Measurements from ENCODE around the gene CADPS2.

The CADPS2 gene

GRCh38 chr7:122764020-122764419, 122.2 kb downstream of the CADPS2 start:
- no peak overlapping the region for H4K91ac ChIP-seq (ENCODE audit: low read depth, low read length, poor library complexity)
- no CpG with 5 or more reads among the region's 2 CpGs for WGBS, 2 donors (ENCODE audit: extremely low coverage in 2 of 2, insufficient read length in 2 of 2, insufficient replicate concordance in 1 of 2)
- H3K18ac ChIP-seq (ENCODE audit: low read length): no peak overlapping the region
- H2BK12ac ChIP-seq (ENCODE audit: low read length): no peak overlapping the region
- H3K27ac ChIP-seq (replicated peaks; ENCODE audit: low read length): no peak overlapping the region
- DNase-seq (ENCODE audit: low spot score): no peak
- no peaks in the 10 kb centered on the region for H3K36me3 ChIP-seq (replicated peaks in 1 of 2; ENCODE audit: control insufficient read depth in 2 of 2, insufficient read depth in 2 of 2, low read length in 2 of 2)
- no peak overlapping the region for H3K14ac ChIP-seq (ENCODE audit: low read length)
- H3K27me3 ChIP-seq (ENCODE audit: control insufficient read depth in 3 of 3, insufficient read depth in 3 of 3, low read depth in 1 of 3, low read length in 3 of 3): no peaks in the 10 kb centered on the region
- H3K9ac ChIP-seq (ENCODE audit: low read depth, low read length, poor library complexity): no peak overlapping the region
- no peak overlapping the region for H2BK120ac ChIP-seq (ENCODE audit: low read depth, low read length)
- no peak overlapping the region for H4K8ac ChIP-seq (ENCODE audit: low read depth, low read length)
- no peak overlapping the region for H2BK15ac ChIP-seq (ENCODE audit: low read length)
- H3K4me3 ChIP-seq (ENCODE audit: low read length in 2 of 2): no peak overlapping the region
- no peak overlapping the region for H2AFZ ChIP-seq (ENCODE audit: low read length)
- H3K9me3 ChIP-seq (replicated peaks in 1 of 2; ENCODE audit: control insufficient read depth in 2 of 2, insufficient read depth in 1 of 2, low read depth in 1 of 2, low read length in 2 of 2): no peaks in the 10 kb centered on the region
- no peak overlapping the region for H3K23ac ChIP-seq (ENCODE audit: low read depth, low read length, poor library complexity)
- no peak overlapping the region for H3K4me2 ChIP-seq (ENCODE audit: insufficient read depth, low read length, poor library complexity, severe bottlenecking)
- H2BK5ac ChIP-seq (ENCODE audit: low read length): no peak overlapping the region
- peaks cover 0 to 4% of the 10 kb centered on the region in 2 donors for H3K4me1 ChIP-seq (ENCODE audit: control insufficient read depth in 2 of 2, insufficient read depth in 1 of 2, low read depth in 1 of 2, low read length in 2 of 2)
- H3K4ac ChIP-seq (ENCODE audit: low read length): no peak overlapping the region
- no peaks in the 10 kb centered on the region for H3K79me1 ChIP-seq (ENCODE audit: low read depth, low read length)
- no peak overlapping the region for H2AK5ac ChIP-seq (ENCODE audit: low read depth, low read length)

- Histone ChIP-seq H2AK5ac (ENCODE audit: low read depth, low read length) (no peak overlapping the region), H3K79me1 (ENCODE audit: low read depth, low read length) (no peaks in the 10 kb centered on the region), H3K4ac (ENCODE audit: low read length) (no peak overlapping the region), H2BK120ac (ENCODE audit: low read depth, low read length) (no peak overlapping the region), H2BK15ac (ENCODE audit: low read length) (no peak overlapping the region), H3K18ac (ENCODE audit: low read length) (no peak overlapping the region), H3K4me2 (ENCODE audit: insufficient read depth, low read length, poor library complexity, severe bottlenecking) (no peak overlapping the region), H3K4me3 (ENCODE audit: low read length in 2 of 2) (no peak overlapping the region), H3K4me1 (ENCODE audit: control insufficient read depth in 2 of 2, insufficient read depth in 1 of 2, low read depth in 1 of 2, low read length in 2 of 2) (peaks cover 0 to 2% of the 10 kb centered on the region in 2 donors), H3K27ac (replicated peaks; ENCODE audit: low read length) (no peak overlapping the region), H3K14ac (ENCODE audit: low read length) (no peak overlapping the region), H3K23ac (ENCODE audit: low read depth, low read length, poor library complexity) (no peak overlapping the region), H4K91ac (ENCODE audit: low read depth, low read length, poor library complexity) (no peak overlapping the region), H2AFZ (ENCODE audit: low read length) (no peak overlapping the region), H3K36me3 (replicated peaks in 1 of 2; ENCODE audit: control insufficient read depth in 2 of 2, insufficient read depth in 2 of 2, low read length in 2 of 2) (no peaks in the 10 kb centered on the region), H2BK5ac (ENCODE audit: low read length) (no peak overlapping the region), H4K8ac (ENCODE audit: low read depth, low read length) (no peak overlapping the region), H3K9me3 (replicated peaks in 1 of 2; ENCODE audit: control insufficient read depth in 2 of 2, insufficient read depth in 1 of 2, low read depth in 1 of 2, low read length in 2 of 2) (no peaks in the 10 kb centered on the region), H2BK12ac (ENCODE audit: low read length) (no peak overlapping the region), H3K9ac (ENCODE audit: low read depth, low read length, poor library complexity) (no peak overlapping the region), H3K27me3 (ENCODE audit: control insufficient read depth in 3 of 3, insufficient read depth in 3 of 3, low read depth in 1 of 3, low read length in 3 of 3) (no peaks in the 10 kb centered on the region)
- no peak for DNase-seq (ENCODE audit: low spot score)
- no CpG with 5 or more reads among the region's 2 CpGs for WGBS, 2 donors (ENCODE audit: extremely low coverage in 2 of 2, insufficient read length in 2 of 2, insufficient replicate concordance in 1 of 2)
Observed at GRCh38 chr7:122762071-122762470, 124.2 kb downstream of the CADPS2 start.

- Histone ChIP-seq H3K9me3 (replicated peaks in 1 of 2; ENCODE audit: control insufficient read depth in 2 of 2, insufficient read depth in 1 of 2, low read depth in 1 of 2, low read length in 2 of 2) (no peaks in the 10 kb centered on the region), H3K4ac (ENCODE audit: low read length) (no peak overlapping the region), H2BK5ac (ENCODE audit: low read length) (no peak overlapping the region), H3K18ac (ENCODE audit: low read length) (no peak overlapping the region), H3K27ac (replicated peaks; ENCODE audit: low read length) (no peak overlapping the region), H3K4me2 (ENCODE audit: insufficient read depth, low read length, poor library complexity, severe bottlenecking) (no peak overlapping the region), H3K9ac (ENCODE audit: low read depth, low read length, poor library complexity) (no peak overlapping the region), H4K8ac (ENCODE audit: low read depth, low read length) (no peak overlapping the region), H2BK12ac (ENCODE audit: low read length) (no peak overlapping the region), H3K4me3 (ENCODE audit: low read length in 2 of 2) (no peak overlapping the region), H4K91ac (ENCODE audit: low read depth, low read length, poor library complexity) (no peak overlapping the region), H2BK15ac (ENCODE audit: low read length) (no peak overlapping the region), H3K4me1 (ENCODE audit: control insufficient read depth in 2 of 2, insufficient read depth in 1 of 2, low read depth in 1 of 2, low read length in 2 of 2) (no peaks in the 10 kb centered on the region), H2BK120ac (ENCODE audit: low read depth, low read length) (no peak overlapping the region), H2AFZ (ENCODE audit: low read length) (no peak overlapping the region), H3K27me3 (ENCODE audit: control insufficient read depth in 3 of 3, insufficient read depth in 3 of 3, low read depth in 1 of 3, low read length in 3 of 3) (no peaks in the 10 kb centered on the region), H2AK5ac (ENCODE audit: low read depth, low read length) (no peak overlapping the region), H3K23ac (ENCODE audit: low read depth, low read length, poor library complexity) (no peak overlapping the region), H3K14ac (ENCODE audit: low read length) (no peak overlapping the region), H3K36me3 (replicated peaks in 1 of 2; ENCODE audit: control insufficient read depth in 2 of 2, insufficient read depth in 2 of 2, low read length in 2 of 2) (no peaks in the 10 kb centered on the region), H3K79me1 (ENCODE audit: low read depth, low read length) (no peaks in the 10 kb centered on the region)
- no peak for DNase-seq (ENCODE audit: low spot score)
- WGBS, 2 donors (ENCODE audit: extremely low coverage in 2 of 2, insufficient read length in 2 of 2, insufficient replicate concordance in 1 of 2): no CpG with 5 or more reads among the region's 1 CpG
Observed at GRCh38 chr7:122758501-122758900, 127.8 kb downstream of the CADPS2 start.

- Histone ChIP-seq H3K79me1 (ENCODE audit: low read depth, low read length) (no peaks in the 10 kb centered on the region), H3K27me3 (ENCODE audit: control insufficient read depth in 3 of 3, insufficient read depth in 3 of 3, low read depth in 1 of 3, low read length in 3 of 3) (no peaks in the 10 kb centered on the region), H3K4ac (ENCODE audit: low read length) (no peak overlapping the region), H3K14ac (ENCODE audit: low read length) (no peak overlapping the region), H2BK15ac (ENCODE audit: low read length) (no peak overlapping the region), H3K27ac (replicated peaks; ENCODE audit: low read length) (no peak overlapping the region), H3K36me3 (replicated peaks in 1 of 2; ENCODE audit: control insufficient read depth in 2 of 2, insufficient read depth in 2 of 2, low read length in 2 of 2) (no peaks in the 10 kb centered on the region), H2AFZ (ENCODE audit: low read length) (no peak overlapping the region), H2BK5ac (ENCODE audit: low read length) (no peak overlapping the region), H3K4me1 (ENCODE audit: control insufficient read depth in 2 of 2, insufficient read depth in 1 of 2, low read depth in 1 of 2, low read length in 2 of 2) (no peaks in the 10 kb centered on the region), H4K8ac (ENCODE audit: low read depth, low read length) (no peak overlapping the region), H3K4me3 (ENCODE audit: low read length in 2 of 2) (no peak overlapping the region), H3K9ac (ENCODE audit: low read depth, low read length, poor library complexity) (no peak overlapping the region), H4K91ac (ENCODE audit: low read depth, low read length, poor library complexity) (no peak overlapping the region), H2BK12ac (ENCODE audit: low read length) (no peak overlapping the region), H3K18ac (ENCODE audit: low read length) (no peak overlapping the region), H3K9me3 (replicated peaks in 1 of 2; ENCODE audit: control insufficient read depth in 2 of 2, insufficient read depth in 1 of 2, low read depth in 1 of 2, low read length in 2 of 2) (no peaks in the 10 kb centered on the region), H2BK120ac (ENCODE audit: low read depth, low read length) (no peak overlapping the region), H3K23ac (ENCODE audit: low read depth, low read length, poor library complexity) (no peak overlapping the region), H3K4me2 (ENCODE audit: insufficient read depth, low read length, poor library complexity, severe bottlenecking) (no peak overlapping the region), H2AK5ac (ENCODE audit: low read depth, low read length) (no peak overlapping the region)
- no CpG with 5 or more reads among the region's 1 CpG for WGBS, 2 donors (ENCODE audit: extremely low coverage in 2 of 2, insufficient read length in 2 of 2, insufficient replicate concordance in 1 of 2)
- no peak for DNase-seq (ENCODE audit: low spot score)
Observed at GRCh38 chr7:122756860-122757259, 129.4 kb downstream of the CADPS2 start.
